GM12864 (cell line): ENCODE measurements around the gene REXO1.
A peak's percentile ranks its signal among the peaks of the same experiment; 100 is the strongest.

Source experiments
- DNase-seq: peaks from one replicate; pipeline ENCODE4 v3.0.0-alpha.2; 2011; ENCODE audit warnings: low read depth
- H3K4me3 ChIP-seq: 2 replicates; pipeline ENCODE4 v1.5.1; 2011; ENCODE audit warnings: mild to moderate bottlenecking, low read depth, low read length, control low read depth
- TF ChIP-seq, protein P1 (sequence below): IDR thresholded peaks from 2 replicates; pipeline ENCODE4 v1.5.1; 2011; ENCODE audit warnings: low read depth, mild to moderate bottlenecking, moderate library complexity, low read length, control low read depth, inconsistent platforms; ENCODE audit errors: missing control alignments

The REXO1 gene

DNA sequence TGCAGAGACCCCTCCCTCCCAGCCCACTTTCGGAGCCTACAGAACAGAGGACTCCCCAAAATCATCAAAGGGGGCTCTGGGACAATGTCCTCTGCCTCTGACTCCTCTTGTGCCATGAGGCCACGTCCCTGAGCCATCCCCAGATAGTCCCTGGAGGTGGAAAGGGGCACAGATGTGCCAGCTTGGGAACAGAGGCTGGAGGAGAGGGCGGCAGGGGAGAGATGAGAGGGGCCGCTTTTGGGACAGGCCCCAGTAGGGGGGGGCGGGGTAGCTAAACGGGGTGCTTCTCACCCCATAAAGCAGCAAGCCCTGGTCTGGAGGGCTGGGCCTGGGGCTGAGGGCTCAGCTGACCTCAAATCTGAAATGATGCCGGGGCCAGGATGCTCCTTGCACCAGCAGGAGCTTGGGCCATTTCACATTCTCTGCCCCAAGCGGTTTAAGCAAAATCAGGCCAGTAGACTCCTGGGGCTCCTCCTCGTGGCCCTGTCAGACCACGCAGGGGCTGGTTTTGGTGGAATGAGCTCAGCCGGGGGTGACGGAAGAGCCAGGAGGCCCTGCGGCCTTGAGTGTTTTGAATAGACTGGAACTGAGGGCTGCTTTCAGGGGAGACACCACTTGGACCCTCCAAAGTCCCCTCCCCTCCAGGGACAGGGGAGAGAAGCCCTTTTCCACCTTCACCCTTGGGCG lies 67.9 kb downstream of the REXO1 start:
- no peak overlapping the region for H3K4me3 ChIP-seq
- no peak for DNase-seq
- TF ChIP-seq, protein P1, sequence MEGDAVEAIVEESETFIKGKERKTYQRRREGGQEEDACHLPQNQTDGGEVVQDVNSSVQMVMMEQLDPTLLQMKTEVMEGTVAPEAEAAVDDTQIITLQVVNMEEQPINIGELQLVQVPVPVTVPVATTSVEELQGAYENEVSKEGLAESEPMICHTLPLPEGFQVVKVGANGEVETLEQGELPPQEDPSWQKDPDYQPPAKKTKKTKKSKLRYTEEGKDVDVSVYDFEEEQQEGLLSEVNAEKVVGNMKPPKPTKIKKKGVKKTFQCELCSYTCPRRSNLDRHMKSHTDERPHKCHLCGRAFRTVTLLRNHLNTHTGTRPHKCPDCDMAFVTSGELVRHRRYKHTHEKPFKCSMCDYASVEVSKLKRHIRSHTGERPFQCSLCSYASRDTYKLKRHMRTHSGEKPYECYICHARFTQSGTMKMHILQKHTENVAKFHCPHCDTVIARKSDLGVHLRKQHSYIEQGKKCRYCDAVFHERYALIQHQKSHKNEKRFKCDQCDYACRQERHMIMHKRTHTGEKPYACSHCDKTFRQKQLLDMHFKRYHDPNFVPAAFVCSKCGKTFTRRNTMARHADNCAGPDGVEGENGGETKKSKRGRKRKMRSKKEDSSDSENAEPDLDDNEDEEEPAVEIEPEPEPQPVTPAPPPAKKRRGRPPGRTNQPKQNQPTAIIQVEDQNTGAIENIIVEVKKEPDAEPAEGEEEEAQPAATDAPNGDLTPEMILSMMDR: peak; percentile 31

DNA sequence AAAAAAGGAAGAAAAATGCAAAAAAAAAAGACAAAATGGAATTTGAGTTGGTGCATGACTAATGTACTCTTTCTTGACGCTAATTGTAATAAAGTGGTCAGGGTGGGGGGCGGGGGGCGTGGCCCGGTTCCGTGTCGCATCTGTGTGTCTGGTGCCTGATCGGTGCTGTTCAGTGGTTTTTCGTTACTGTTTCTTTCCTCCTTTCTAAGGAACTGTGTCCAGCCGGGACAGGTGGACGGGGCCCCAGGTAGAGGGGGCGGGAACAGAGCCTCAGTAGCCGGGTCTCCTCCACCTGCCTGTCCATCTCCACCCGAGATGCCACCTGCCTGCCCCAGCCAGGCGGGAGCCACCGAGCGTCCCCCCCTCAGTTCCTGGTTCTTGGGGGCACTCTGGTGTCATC lies 68.7 kb downstream of the REXO1 start:
- H3K4me3 ChIP-seq: no peak overlapping the region
- TF ChIP-seq, protein P1: no peak
- no peak for DNase-seq

DNA sequence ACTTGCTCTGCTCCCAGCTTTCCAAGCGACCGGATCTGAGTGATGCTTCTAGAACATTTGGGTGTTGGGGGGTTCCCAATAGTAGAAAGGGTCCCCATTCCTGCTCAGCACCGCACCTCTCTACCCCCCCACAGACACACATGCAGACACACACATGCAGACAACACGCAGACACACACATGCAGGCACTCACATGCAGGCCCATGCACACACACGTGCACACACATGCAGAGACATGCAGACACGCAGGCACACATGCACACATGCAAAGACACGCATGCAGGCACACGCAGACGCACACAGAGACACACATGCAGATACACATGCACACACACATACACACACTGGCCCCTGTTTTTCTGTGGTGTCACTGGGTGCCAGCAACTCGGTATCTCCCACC lies 71.1 kb downstream of the REXO1 start:
- H3K4me3 ChIP-seq: no peak overlapping the region
- TF ChIP-seq, protein P1: no peak
- DNase-seq: no peak

DNA sequence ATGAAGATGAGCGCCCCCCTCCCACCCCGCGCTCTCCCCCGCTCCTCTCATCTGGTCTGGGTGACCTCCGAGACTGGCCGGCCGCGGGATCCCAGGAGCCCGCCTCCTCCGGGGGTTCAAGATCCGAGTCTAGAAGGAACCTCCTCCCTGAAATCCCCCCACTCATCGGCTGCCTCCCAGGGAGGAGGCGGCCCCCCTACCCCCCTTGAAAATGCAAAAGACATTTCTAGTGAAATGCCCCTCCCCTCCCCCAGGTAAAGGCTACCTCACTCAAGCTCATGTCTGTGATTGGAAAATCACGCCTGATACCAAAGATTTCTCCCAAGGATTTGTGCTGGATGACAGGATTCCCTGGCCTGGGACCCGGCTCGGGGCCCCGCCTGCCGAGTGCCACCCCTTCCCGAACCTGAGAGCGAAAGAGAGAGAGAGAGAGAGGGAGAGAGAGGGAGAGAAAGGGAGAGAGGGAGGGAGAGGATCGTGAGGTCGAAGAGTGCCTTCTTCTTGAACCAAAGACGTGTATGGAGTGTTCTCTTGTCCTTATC lies 71.6 kb downstream of the REXO1 start:
- H3K4me3 ChIP-seq: no peak overlapping the region
- TF ChIP-seq, protein P1: no peak

DNA sequence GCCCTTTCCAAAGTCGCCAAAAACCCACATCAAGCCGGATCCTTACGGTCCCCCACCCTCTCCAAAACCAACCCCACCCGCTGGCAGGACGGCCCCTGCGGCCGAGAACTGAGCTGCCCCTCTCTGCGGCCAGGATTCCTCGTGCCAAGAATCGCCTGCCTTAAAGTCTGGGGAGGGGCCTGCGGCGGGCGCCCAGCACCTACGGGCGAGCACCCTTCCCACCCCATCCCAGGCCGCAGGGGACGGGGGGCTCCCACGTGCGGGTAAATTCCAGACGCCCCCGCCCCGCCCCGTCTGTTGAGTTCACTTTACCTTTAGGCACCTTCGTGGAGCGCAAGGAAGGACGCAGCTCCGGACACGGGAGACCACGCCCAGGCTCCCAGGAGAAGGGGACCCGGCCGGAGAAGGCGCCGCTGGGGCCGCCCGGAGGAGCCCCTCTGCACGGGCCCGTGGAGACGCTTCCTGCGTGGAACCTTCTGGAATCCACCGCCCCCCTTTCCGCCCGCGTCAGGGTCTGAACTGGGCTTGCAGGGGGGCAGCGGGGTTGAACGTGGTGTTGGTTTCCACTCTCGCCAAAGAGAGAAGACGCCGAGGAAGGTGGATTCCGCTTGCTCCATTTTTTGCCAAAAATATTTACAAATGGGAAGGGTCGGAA lies 72.2 kb downstream of the REXO1 start:
- TF ChIP-seq, protein P1: no peak
- DNase-seq: no peak
- H3K4me3 ChIP-seq: no peak overlapping the region

More for the DNA sequence above, 71.6 kb downstream of the REXO1 start:
- no peak for DNase-seq

DNA sequence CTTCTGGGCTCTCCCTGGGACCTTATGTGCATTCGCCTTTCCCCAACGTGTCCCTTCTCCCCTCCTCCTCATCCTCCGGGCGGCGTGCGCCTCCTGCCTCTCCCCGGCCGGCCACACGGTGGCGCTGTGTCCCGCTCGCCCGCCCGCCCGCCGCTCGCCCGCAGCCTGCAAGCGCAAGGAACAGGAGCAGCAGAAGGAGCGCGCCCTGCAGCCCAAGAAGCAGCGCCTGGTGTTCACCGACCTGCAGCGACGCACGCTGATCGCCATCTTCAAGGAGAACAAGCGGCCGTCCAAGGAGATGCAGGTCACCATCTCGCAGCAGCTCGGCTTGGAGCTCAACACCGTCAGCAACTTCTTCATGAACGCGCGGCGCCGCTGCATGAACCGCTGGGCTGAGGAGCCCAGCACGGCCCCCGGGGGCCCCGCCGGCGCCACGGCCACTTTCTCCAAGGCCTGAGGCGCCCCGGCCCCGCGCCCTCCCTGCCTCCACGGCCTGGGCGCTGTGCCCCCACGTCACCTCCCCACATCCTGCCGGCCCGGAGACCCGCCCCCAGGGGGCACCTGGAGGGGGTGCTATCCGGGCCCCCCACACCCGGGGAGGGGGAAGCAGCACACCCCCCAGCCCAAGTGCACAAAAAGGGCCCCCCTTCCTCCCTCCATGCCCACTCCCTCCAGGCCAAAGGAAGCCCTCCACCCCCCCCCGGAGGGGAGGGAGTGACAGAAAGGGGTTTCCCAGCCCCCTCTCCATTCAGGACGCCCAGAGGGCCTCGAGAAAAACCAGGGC lies 73.1 kb downstream of the REXO1 start:
- no peak for DNase-seq
- H3K4me3 ChIP-seq: no peak overlapping the region
- TF ChIP-seq, protein P1: peak; percentile 63
